ENCODE measurements around the gene ABCC8. TPM values are rescaled to one million over a fixed set of nuclear protein-coding genes. Genes with fewer than 3 reads are reported as not detected.

The ABCC8 gene
- polyA plus RNA-seq, 1 donor from 2014 or later, result not detected

DNA sequence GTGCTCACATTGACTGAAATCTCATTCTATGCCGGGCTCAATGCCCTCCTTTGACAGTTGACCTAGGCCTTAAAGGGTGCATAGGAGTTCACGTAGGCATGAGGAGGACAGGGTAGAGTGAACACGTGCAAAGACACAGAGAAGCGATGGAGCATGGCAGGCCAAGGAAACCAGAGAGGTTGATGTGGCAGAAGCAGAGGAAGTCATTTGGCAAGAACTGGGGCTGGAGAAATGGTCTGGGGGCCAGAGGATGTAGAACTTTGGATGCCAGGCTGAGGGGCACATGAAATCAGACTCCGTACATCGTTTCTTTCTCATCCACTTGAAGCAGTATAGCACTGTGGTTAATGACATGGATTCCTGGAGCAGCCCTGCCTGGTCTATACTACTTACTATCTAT lies 13.6 kb upstream of the ABCC8 start:
- no peak overlapping the region for H3K27ac Mint-ChIP-seq
- no peak overlapping the region for H3K4me3 Mint-ChIP-seq
- no peaks in the 10 kb centered on the region for H3K4me1 Mint-ChIP-seq
- H3K9me3 Mint-ChIP-seq, result no peaks in the 10 kb centered on the region
- H3K36me3 Mint-ChIP-seq, result no peaks in the 10 kb centered on the region
- peaks cover 4% of the 10 kb centered on the region for H3K27me3 Mint-ChIP-seq

DNA sequence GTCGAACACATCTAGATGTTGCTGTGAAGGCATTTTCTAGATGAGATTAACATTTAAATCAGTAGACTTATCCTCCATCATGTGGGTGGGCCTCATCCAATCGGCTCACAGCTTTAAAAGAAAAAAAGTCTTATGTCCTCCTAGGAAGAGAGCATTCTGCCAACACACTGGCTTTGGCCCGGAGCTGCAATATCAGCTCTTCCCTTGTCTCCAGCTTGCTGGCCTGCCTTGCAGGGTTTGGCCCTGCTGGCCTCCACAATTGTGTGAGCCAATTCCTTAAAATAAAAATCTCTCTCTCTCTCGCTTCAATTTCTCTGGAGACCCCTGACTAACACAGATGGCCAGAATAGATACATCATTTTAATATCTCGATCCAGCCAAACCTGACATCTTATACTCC lies 13.1 kb upstream of the ABCC8 start:
- H3K4me1 Mint-ChIP-seq, result no peaks in the 10 kb centered on the region
- H3K9me3 Mint-ChIP-seq, result no peaks in the 10 kb centered on the region
- no peak overlapping the region for H3K4me3 Mint-ChIP-seq
- peak overlapping the region in 1 of 3 donors; percentile 51 for H3K27ac Mint-ChIP-seq
- H3K27me3 Mint-ChIP-seq, result peaks cover 4% of the 10 kb centered on the region
- no peaks in the 10 kb centered on the region for H3K36me3 Mint-ChIP-seq

DNA sequence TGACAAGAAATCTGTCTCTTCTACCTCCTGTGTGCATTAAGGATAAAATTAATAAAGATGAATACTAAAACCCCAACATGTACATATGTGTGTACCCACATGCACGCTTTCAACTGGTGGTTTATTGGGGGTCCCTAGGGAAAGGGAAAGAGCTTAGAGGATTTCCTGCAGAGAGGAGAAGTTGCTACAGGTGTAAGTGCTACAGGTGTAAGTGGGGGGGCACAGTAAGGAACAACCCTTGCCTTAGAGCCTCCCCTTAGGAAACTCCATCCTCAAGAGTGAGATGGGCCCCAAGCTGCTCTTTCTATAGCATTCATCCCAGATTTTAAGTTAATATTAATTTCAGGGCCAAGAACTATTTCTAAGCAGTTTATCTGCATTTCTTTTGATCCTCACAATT lies 11.9 kb upstream of the ABCC8 start:
- peaks cover 7% of the 10 kb centered on the region for H3K27me3 Mint-ChIP-seq
- H3K9me3 Mint-ChIP-seq, result peaks cover under 1 to 6% (median 1%) of the 10 kb centered on the region in 3 donors
- no peak overlapping the region for H3K4me3 Mint-ChIP-seq
- no peaks in the 10 kb centered on the region for H3K36me3 Mint-ChIP-seq
- no peak overlapping the region for H3K27ac Mint-ChIP-seq
- H3K4me1 Mint-ChIP-seq, result no peaks in the 10 kb centered on the region

GRCh38 chr11:17486646-17487045 lies 10.0 kb upstream of the ABCC8 start:
- Mint-ChIP-seq H3K36me3 (no peaks in the 10 kb centered on the region), H3K27me3 (peaks cover 7% of the 10 kb centered on the region), H3K27ac (no peak overlapping the region), H3K9me3 (peaks cover 2 to 9% (median 3%) of the 10 kb centered on the region in 3 donors), H3K4me3 (no peak overlapping the region), H3K4me1 (no peaks in the 10 kb centered on the region)

DNA sequence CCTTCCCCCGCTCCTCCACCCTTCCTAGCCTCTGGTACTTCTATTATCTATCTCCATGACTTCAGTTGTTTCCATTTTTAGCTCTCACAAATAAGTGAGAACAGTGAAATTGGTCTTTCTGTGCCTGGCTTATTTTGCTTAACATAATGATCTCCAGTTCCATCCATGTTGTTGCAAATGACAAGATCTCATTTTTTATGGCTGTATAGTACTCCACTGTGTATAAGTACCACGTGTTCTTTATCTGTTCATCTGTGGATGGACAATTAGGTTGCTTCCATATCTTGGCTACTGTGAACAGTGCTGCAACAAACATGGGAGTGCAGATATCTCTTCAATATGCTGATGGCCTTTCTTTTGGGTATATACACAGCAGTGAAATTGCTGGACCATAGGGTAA lies 6.9 kb upstream of the ABCC8 start:
- Mint-ChIP-seq H3K4me3 (no peak overlapping the region), H3K36me3 (no peaks in the 10 kb centered on the region), H3K9me3 (peaks cover 2 to 9% (median 3%) of the 10 kb centered on the region in 3 donors), H3K27ac (no peak overlapping the region), H3K27me3 (peaks cover 3% of the 10 kb centered on the region), H3K4me1 (no peaks in the 10 kb centered on the region)

DNA sequence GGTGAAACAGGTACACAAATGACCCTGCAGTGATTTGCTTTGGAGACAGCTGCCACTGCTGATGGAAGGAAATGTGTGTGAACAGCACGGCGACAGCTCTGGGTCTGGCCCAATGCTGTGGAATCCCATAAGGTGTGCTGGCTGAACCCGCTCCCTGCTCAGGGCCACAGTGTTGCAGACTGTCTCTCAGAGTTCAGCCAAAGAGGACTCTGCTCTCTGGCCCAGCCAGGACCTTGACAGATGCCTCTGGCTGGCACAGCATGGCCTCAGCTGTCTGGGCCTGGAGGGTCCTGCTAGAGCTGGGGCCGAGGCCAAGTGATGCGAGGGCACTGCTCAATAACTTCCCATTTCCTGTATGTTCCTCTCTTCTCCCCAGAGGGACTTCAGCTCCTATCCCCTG lies 5.3 kb upstream of the ABCC8 start:
- Mint-ChIP-seq H3K27me3 (peaks cover 11% of the 10 kb centered on the region), H3K27ac (no peak overlapping the region), H3K36me3 (no peaks in the 10 kb centered on the region), H3K4me1 (no peaks in the 10 kb centered on the region), H3K9me3 (peaks cover 2 to 9% (median 3%) of the 10 kb centered on the region in 3 donors), H3K4me3 (no peak overlapping the region)

DNA sequence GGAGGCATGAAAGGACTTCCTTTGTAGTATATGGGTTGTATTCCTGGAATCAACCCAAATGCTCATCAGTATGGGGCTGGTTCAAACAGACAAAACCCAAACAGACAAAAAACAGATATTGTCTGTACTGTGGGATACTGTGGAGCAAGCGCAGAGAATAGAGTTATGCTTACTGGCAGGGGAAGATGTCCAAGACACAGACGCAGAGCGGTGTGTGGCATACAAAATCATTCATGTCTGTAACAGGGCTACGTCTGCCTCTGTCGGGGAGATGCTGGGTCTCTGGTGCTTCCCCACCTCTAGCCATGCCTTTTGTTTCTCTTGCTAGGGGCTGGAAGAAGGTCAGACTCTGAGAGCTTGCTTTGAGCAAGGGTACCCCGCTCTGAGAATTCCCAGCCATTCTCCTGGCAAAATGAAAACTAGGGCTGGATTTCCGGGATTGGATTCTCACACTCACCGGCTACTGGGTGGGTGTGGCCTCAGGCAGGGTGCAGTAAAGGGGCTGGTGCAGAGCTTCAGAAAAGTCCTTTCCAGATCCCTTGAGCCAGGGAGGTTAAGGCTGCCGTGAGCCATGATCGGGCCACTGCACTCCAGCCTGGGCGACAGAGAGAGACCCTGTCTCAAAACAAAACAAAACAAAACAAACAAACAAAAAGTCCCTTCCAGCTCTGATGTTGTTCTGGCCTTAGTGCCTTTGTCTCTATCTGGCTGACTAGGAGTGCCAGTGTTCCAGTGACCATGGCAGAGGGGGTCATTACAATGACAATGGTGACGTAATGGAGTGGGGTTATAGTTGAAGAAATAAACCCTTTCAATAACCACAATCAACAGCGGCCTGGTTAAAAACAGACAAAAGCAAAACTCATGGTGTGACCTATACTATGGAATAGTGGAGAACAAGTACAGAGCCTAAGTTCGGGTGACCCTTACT lies 2.9 kb upstream of the ABCC8 start:
- Mint-ChIP-seq H3K27ac (no peak overlapping the region), H3K36me3 (no peaks in the 10 kb centered on the region), H3K4me3 (no peak overlapping the region), H3K4me1 (peaks cover 0 to 4% (median 1%) of the 10 kb centered on the region in 3 donors), H3K9me3 (peaks cover 2 to 9% (median 3%) of the 10 kb centered on the region in 3 donors), H3K27me3 (peaks cover 23% of the 10 kb centered on the region)

DNA sequence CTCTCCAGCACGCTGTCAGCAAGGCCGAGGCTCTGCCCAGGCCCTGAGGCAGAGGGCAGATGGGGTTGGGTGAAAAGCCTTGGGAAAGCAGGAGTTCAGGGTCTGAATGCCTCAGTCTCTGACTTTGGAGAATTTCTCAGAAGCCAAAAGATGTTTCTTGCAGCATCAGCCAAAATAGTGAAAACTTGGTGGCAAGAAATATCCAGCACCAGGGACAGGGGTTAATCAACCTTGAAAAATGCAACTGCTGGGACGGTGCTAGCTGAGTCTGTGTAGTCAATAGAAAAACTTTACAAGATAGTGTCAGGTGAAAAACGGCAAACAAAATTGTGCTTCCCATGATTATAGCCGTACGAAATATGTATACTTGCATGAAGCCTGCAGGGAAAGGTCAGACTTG lies 1.4 kb upstream of the ABCC8 start:
- no peaks in the 10 kb centered on the region for H3K9me3 Mint-ChIP-seq
- no peak overlapping the region for H3K4me3 Mint-ChIP-seq
- H3K27me3 Mint-ChIP-seq, result peaks cover 26% of the 10 kb centered on the region
- peaks cover 0 to 4% (median 1%) of the 10 kb centered on the region in 3 donors for H3K4me1 Mint-ChIP-seq
- no peak overlapping the region for H3K27ac Mint-ChIP-seq
- H3K36me3 Mint-ChIP-seq, result no peaks in the 10 kb centered on the region

DNA sequence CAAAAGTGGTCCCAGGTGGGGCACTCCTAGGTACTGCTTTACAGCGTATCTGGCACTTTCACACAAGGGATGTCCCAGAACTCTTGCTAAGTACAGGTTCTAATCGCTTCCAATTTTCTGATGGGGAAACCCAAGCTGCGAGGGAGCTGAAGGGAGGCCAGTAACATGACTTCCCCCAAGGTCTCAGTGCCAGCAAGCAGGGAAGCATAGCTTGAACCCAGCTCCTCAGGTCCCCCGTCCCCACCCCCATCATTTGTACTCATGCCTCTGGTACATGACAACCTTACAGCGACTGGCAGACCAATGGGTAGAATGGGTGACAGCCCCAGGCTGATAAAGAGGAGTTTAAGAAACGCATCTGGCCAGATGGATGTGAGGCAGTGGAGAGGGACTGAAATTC lies 716 bp upstream of the ABCC8 start:
- Mint-ChIP-seq H3K36me3 (no peaks in the 10 kb centered on the region), H3K4me1 (peaks cover 0 to 4% (median 1%) of the 10 kb centered on the region in 3 donors), H3K9me3 (no peaks in the 10 kb centered on the region), H3K27ac (no peak overlapping the region), H3K27me3 (peaks cover 27% of the 10 kb centered on the region), H3K4me3 (no peak overlapping the region)

DNA sequence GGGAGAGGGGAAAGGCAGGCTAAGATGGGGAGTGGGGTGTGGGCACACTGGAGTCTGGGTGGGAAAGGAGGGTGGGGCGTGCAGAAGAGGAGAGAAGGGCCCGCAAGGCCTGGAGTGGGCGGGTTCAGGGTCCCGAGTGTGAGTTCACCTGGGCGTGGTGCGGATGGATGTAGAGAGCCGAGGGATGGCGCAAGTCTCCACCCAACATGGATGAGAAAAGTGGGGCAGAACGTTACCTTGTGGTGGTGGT lies 364 bp upstream of the ABCC8 start:
- no peaks in the 10 kb centered on the region for H3K9me3 Mint-ChIP-seq
- H3K27ac Mint-ChIP-seq, result no peak overlapping the region
- peaks cover 27% of the 10 kb centered on the region for H3K27me3 Mint-ChIP-seq

DNA sequence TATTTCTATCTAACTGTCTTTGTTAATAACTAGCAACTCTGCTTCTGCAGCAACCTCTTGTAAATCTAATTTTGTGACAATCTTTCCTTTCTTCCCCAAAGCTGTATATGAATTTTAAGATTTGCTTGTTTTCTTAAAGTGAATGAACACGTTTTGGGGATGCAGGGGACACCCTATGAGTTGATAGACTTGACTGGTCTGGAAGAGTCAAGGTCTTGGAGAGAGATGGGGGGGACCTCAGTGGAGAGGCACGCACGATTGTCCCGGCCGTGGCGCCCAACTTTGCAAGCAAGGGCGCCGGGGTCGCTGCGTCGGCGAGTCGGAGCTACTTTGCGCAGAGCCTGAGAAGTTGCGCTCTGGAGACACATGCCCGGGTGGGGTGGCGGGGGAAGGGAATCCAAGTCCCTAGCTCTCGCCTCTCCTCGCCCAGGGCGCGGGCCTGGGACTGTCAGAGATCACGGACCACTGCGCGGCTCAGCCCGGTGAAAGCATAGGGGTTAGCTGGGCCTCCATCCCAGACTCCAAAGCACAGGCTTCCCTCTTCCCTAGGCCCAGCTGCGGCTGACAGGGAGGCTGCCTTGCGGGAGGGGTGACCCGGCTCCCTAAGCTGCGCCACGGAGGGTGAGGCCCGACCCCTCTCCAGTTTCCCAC lies 854 bp downstream of the ABCC8 start:
- no peak overlapping the region for H3K4me3 Mint-ChIP-seq
- peaks cover 0 to 2% (median 0%) of the 10 kb centered on the region in 3 donors for H3K9me3 Mint-ChIP-seq
- H3K27me3 Mint-ChIP-seq, result peaks cover 31% of the 10 kb centered on the region
- no peak overlapping the region for H3K27ac Mint-ChIP-seq
- H3K36me3 Mint-ChIP-seq, result no peaks in the 10 kb centered on the region
- H3K4me1 Mint-ChIP-seq, result peaks cover 0 to 4% (median 1%) of the 10 kb centered on the region in 3 donors

More for the DNA sequence above, 364 bp upstream of the ABCC8 start:
- Mint-ChIP-seq H3K4me1 (peaks cover 0 to 4% (median 1%) of the 10 kb centered on the region in 3 donors), H3K36me3 (no peaks in the 10 kb centered on the region), H3K4me3 (no peak overlapping the region)

- Mint-ChIP-seq H3K4me3 (no peak overlapping the region), H3K36me3 (no peaks in the 10 kb centered on the region), H3K27me3 (peaks cover 35% of the 10 kb centered on the region), H3K27ac (no peak overlapping the region), H3K4me1 (peaks cover 0 to 4% (median 1%) of the 10 kb centered on the region in 3 donors), H3K9me3 (peaks cover 0 to 2% (median 0%) of the 10 kb centered on the region in 3 donors)
These were observed 3.4 kb downstream of the ABCC8 start for GRCh38 chr11:17473071-17473744.

GRCh38 chr11:17472467-17472866 lies 4.2 kb downstream of the ABCC8 start:
- Mint-ChIP-seq H3K27ac (no peak overlapping the region), H3K27me3 (peaks cover 31% of the 10 kb centered on the region), H3K36me3 (no peaks in the 10 kb centered on the region), H3K9me3 (peaks cover 0 to 2% (median 0%) of the 10 kb centered on the region in 3 donors), H3K4me3 (no peak overlapping the region), H3K4me1 (peaks cover 0 to 4% (median 1%) of the 10 kb centered on the region in 3 donors)

GRCh38 chr11:17471501-17471900 lies 5.1 kb downstream of the ABCC8 start:
- H3K27me3 Mint-ChIP-seq, result peaks cover 26% of the 10 kb centered on the region
- peaks cover 0 to 4% (median 1%) of the 10 kb centered on the region in 3 donors for H3K4me1 Mint-ChIP-seq
- peaks cover 0 to 2% (median 0%) of the 10 kb centered on the region in 3 donors for H3K9me3 Mint-ChIP-seq
- no peak overlapping the region for H3K27ac Mint-ChIP-seq
- H3K36me3 Mint-ChIP-seq, result no peaks in the 10 kb centered on the region
- H3K4me3 Mint-ChIP-seq, result no peak overlapping the region

DNA sequence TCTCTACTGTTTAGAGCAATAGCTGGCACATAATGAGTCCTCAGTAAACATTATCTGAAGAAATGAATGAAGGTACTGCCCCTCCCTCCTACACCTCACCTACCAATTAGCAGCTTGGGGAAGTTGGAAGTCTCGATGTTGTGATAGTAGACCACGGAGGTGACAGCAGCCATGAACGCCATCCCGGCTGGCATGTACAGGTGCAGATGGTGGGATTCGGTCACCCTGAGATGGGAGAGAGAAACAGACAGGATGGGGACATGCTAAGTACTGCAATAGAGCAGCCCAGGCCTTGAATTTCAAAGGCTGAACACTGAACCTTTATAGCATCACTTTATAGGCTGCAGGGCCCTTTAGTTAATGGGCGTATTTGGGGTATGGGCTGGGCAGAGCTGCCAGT lies 6.6 kb downstream of the ABCC8 start:
- H3K36me3 Mint-ChIP-seq, result no peaks in the 10 kb centered on the region
- peaks cover 14% of the 10 kb centered on the region for H3K27me3 Mint-ChIP-seq
- H3K4me1 Mint-ChIP-seq, result no peaks in the 10 kb centered on the region
- H3K9me3 Mint-ChIP-seq, result peaks cover 0 to 2% (median 0%) of the 10 kb centered on the region in 3 donors
- no peak overlapping the region for H3K27ac Mint-ChIP-seq
- H3K4me3 Mint-ChIP-seq, result no peak overlapping the region
